Fibroblast of lung (primary cell): ENCODE results near the gene FAM217A.

ENCODE experiments used
- EZH2 ChIP-seq: IDR thresholded peaks from 2 replicates; pipeline ENCODE4 v1.5.1; 2012; ENCODE audit warnings: low read length, control low read depth, mild to moderate bottlenecking; ENCODE audit errors: missing control alignments
- TF ChIP-seq, protein P1 (sequence below), 2 donors: IDR thresholded peaks in 1 of 2; conservative IDR thresholded peaks in 1 of 2; 1 replicate in 1 of 2; 2 replicates in 1 of 2; pipeline ENCODE4 v1.5.1; 2011 to 2012; ENCODE audit warnings: low read length in 2 of 2, control low read depth in 1 of 2, inconsistent platforms in 1 of 2, low read depth in 1 of 2, mild to moderate bottlenecking in 1 of 2

- TF ChIP-seq, protein P1, sequence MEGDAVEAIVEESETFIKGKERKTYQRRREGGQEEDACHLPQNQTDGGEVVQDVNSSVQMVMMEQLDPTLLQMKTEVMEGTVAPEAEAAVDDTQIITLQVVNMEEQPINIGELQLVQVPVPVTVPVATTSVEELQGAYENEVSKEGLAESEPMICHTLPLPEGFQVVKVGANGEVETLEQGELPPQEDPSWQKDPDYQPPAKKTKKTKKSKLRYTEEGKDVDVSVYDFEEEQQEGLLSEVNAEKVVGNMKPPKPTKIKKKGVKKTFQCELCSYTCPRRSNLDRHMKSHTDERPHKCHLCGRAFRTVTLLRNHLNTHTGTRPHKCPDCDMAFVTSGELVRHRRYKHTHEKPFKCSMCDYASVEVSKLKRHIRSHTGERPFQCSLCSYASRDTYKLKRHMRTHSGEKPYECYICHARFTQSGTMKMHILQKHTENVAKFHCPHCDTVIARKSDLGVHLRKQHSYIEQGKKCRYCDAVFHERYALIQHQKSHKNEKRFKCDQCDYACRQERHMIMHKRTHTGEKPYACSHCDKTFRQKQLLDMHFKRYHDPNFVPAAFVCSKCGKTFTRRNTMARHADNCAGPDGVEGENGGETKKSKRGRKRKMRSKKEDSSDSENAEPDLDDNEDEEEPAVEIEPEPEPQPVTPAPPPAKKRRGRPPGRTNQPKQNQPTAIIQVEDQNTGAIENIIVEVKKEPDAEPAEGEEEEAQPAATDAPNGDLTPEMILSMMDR (conservative IDR thresholded peaks at IDR 0.05 in 1 of 2, IDR thresholded peaks at IDR 0.05 in 1 of 2; ENCODE audit: low read depth in 1 of 2, low read length in 2 of 2): peak; percentile 21 to 58
- no peak for TF ChIP-seq EZH2
These were observed 23.4 kb downstream of the FAM217A start for GRCh38 chr6:4055420-4056041.
